WTC11 (cell line): ENCODE results near the gene SULF2. TPM values are rescaled to one million over a fixed set of nuclear protein-coding genes. Genes with fewer than 3 reads are reported as not detected.

Source experiments
- ATAC-seq: fragments of 200-7000 bp; cut with Tn5 transposase; 2 replicates; pipeline ENCODE4 v1.10.0; 2021; ENCODE audit warnings: mild to moderate bottlenecking, moderate library complexity
- CTCF ChIA-PET: fragments of 300-600 bp; sonication (Branson Sonifier 250); formaldehyde crosslinking; loops from one replicate; lab custom pipeline; 2021; ENCODE audit warnings: antibody characterized with exemption; lab: Charles Lee
- POLR2A ChIA-PET: fragments of 350-600 bp; sonication (Branson Sonifier 250); formaldehyde crosslinking; loops from one replicate; lab custom pipeline; 2021; ENCODE audit warnings: antibody characterized with exemption; lab: Charles Lee
- DNase-seq: peaks from one replicate; pipeline ENCODE4 v3.0.0; 2021; ENCODE audit warnings: low spot score
- H3K27ac Mint-ChIP-seq: 2 replicates; pipeline ENCODE4 v1.8.0; 2021; ENCODE audit warnings: mixed read lengths
- H3K27me3 Mint-ChIP-seq: 2 replicates; pipeline ENCODE4 v1.8.0; 2021; ENCODE audit warnings: low read depth, mild to moderate bottlenecking, moderate library complexity, mixed read lengths
- H3K36me3 Mint-ChIP-seq: 2 replicates; pipeline ENCODE4 v1.8.0; 2021; ENCODE audit warnings: mixed read lengths
- H3K4me1 Mint-ChIP-seq: 2 replicates; pipeline ENCODE4 v1.8.0; 2022; ENCODE audit warnings: mixed read lengths
- H3K4me3 Mint-ChIP-seq: 2 replicates; pipeline ENCODE4 v1.8.0; 2021; ENCODE audit warnings: mild to moderate bottlenecking, moderate library complexity, mixed read lengths
- H3K9me3 Mint-ChIP-seq: 2 replicates; pipeline ENCODE4 v1.8.0; 2021; ENCODE audit warnings: mixed read lengths
- ATF6 ChIP-seq: sonication (generic); formaldehyde crosslinking; IDR thresholded peaks from 2 replicates; pipeline ENCODE4 v1.8.1; 2023; ENCODE audit warnings: mild to moderate bottlenecking, missing genetic modification reagents
- CREM ChIP-seq: sonication (generic); formaldehyde crosslinking; IDR thresholded peaks from 2 replicates; pipeline ENCODE4 v1.8.1; 2022; ENCODE audit warnings: mild to moderate bottlenecking, missing genetic modification reagents, moderate library complexity
- FOXP4 ChIP-seq: sonication (generic); formaldehyde crosslinking; IDR thresholded peaks from 2 replicates; pipeline ENCODE4 v1.8.0; 2022; ENCODE audit warnings: mild to moderate bottlenecking, missing genetic modification reagents
- GRHL2 ChIP-seq: fragments of 250-450 bp; sonication (Bioruptor Pico); IDR thresholded peaks from 2 replicates; pipeline ENCODE4 v1.8.0; 2022; ENCODE audit warnings: mild to moderate bottlenecking, moderate library complexity; ENCODE audit not compliant: insufficient replicate concordance, severe bottlenecking
- MYBL2 ChIP-seq: sonication (generic); formaldehyde crosslinking; IDR thresholded peaks from 2 replicates; pipeline ENCODE4 v1.8.1; 2023; ENCODE audit warnings: mild to moderate bottlenecking, moderate library complexity, missing genetic modification reagents
- NFATC4 ChIP-seq: fragments of 250-450 bp; sonication (Bioruptor Pico); IDR thresholded peaks from 2 replicates; pipeline ENCODE4 v1.9.0; 2021; ENCODE audit warnings: mild to moderate bottlenecking
- NR2C2 ChIP-seq: sonication (generic); formaldehyde crosslinking; IDR thresholded peaks from 2 replicates; pipeline ENCODE4 v1.8.0; 2022; ENCODE audit warnings: mild to moderate bottlenecking, missing genetic modification reagents
- PREB ChIP-seq: sonication (generic); formaldehyde crosslinking; IDR thresholded peaks from 2 replicates; pipeline ENCODE4 v1.8.1; 2022; ENCODE audit warnings: mild to moderate bottlenecking, missing genetic modification reagents, moderate library complexity, borderline replicate concordance
- TEAD1 ChIP-seq: sonication (generic); formaldehyde crosslinking; IDR thresholded peaks from 2 replicates; pipeline ENCODE4 v1.8.0; 2022; ENCODE audit warnings: mild to moderate bottlenecking, missing genetic modification reagents
- USF2 ChIP-seq: sonication (generic); formaldehyde crosslinking; IDR thresholded peaks from 2 replicates; pipeline ENCODE4 v1.8.1; 2023; ENCODE audit warnings: mild to moderate bottlenecking, missing genetic modification reagents, moderate library complexity
- ZMAT4 ChIP-seq: fragments of 250-450 bp; sonication (Bioruptor Pico); IDR thresholded peaks from 2 replicates; pipeline ENCODE4 v1.9.0; 2021; ENCODE audit warnings: mild to moderate bottlenecking
- ZNF263 ChIP-seq: sonication (generic); formaldehyde crosslinking; IDR thresholded peaks from 2 replicates; pipeline ENCODE4 v1.8.1; 2022; ENCODE audit warnings: low read depth, mild to moderate bottlenecking, moderate library complexity, missing genetic modification reagents
- ZNF512 ChIP-seq: sonication (generic); formaldehyde crosslinking; IDR thresholded peaks from 2 replicates; pipeline ENCODE4 v1.8.1; 2022; ENCODE audit warnings: missing genetic modification reagents, borderline replicate concordance
- total RNA-seq: library from RNA; stranded (reverse); gene quantifications from 3 replicates; pipeline ENCODE4 v1.2.3, GENCODE V29; 2021
- TF ChIP-seq, protein P1 (sequence below): sonication (generic); formaldehyde crosslinking; IDR thresholded peaks from 2 replicates; pipeline ENCODE4 v1.8.0; 2022; ENCODE audit warnings: missing genetic modification reagents

SULF2 gene
- total RNA-seq, 1 experiment from 2014 or later = 36.0 TPM

DNA sequence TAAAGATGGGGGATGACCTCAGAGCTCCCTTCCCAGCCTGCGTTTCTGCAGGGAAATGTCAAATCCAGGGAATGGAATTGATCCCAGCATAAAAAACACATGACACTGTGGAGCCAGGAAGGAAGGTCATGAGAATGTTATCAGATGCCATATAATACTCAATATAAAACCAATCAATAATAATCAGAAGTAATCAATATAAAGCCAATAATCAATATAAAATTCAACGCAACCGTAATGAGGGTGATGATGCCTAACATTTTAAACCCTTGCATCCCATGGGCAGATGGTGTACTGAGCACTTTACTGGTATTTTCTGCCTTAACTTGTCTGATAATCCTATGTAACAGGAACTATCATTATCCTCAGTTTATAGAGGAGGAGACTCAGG lies 30.1 kb upstream of the SULF2 start (continued):
- TF ChIP-seq FOXP4 (CRISPR knock-in tag) = no peak
- no peak for TF ChIP-seq TEAD1 (CRISPR knock-in tag)
- TF ChIP-seq NR2C2 (CRISPR knock-in tag) = no peak
- no peak for TF ChIP-seq USF2 (CRISPR knock-in tag)
- no peak for TF ChIP-seq NFATC4 (CRISPR knock-in tag)
- no peak for TF ChIP-seq ZNF263 (CRISPR knock-in tag)
- no peak for TF ChIP-seq ZMAT4 (CRISPR knock-in tag)
- no peak for TF ChIP-seq GRHL2 (CRISPR knock-in tag)
- no peak for TF ChIP-seq MYBL2
- no peak for TF ChIP-seq ATF6 (CRISPR knock-in tag)
- no peak for TF ChIP-seq ZNF512 (CRISPR knock-in tag)

- POLR2A ChIA-PET = interaction anchor here (0.6 kb wide), 1 partner anchor 1371 kb away, joined by 3 read pairs; no protein-coding TSS in a partner anchor
- H3K27me3 Mint-ChIP-seq = peaks cover 6% of the 10 kb centered on the region; the same call in 1 of the 2 replicates
- ATAC-seq (no peak), DNase-seq (no peak)
- CTCF ChIA-PET = no interaction called here
- H3K27ac Mint-ChIP-seq = no peak overlapping the region
- no peaks in the 10 kb centered on the region for H3K36me3 Mint-ChIP-seq
- peaks cover 10% of the 10 kb centered on the region for H3K4me1 Mint-ChIP-seq
- H3K4me3 Mint-ChIP-seq = no peak overlapping the region
- TF ChIP-seq PREB (CRISPR knock-in tag) (no peak), CREM (no peak)
- TF ChIP-seq, protein P1, sequence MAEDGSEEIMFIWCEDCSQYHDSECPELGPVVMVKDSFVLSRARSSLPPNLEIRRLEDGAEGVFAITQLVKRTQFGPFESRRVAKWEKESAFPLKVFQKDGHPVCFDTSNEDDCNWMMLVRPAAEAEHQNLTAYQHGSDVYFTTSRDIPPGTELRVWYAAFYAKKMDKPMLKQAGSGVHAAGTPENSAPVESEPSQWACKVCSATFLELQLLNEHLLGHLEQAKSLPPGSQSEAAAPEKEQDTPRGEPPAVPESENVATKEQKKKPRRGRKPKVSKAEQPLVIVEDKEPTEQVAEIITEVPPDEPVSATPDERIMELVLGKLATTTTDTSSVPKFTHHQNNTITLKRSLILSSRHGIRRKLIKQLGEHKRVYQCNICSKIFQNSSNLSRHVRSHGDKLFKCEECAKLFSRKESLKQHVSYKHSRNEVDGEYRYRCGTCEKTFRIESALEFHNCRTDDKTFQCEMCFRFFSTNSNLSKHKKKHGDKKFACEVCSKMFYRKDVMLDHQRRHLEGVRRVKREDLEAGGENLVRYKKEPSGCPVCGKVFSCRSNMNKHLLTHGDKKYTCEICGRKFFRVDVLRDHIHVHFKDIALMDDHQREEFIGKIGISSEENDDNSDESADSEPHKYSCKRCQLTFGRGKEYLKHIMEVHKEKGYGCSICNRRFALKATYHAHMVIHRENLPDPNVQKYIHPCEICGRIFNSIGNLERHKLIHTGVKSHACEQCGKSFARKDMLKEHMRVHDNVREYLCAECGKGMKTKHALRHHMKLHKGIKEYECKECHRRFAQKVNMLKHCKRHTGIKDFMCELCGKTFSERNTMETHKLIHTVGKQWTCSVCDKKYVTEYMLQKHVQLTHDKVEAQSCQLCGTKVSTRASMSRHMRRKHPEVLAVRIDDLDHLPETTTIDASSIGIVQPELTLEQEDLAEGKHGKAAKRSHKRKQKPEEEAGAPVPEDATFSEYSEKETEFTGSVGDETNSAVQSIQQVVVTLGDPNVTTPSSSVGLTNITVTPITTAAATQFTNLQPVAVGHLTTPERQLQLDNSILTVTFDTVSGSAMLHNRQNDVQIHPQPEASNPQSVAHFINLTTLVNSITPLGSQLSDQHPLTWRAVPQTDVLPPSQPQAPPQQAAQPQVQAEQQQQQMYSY (CRISPR knock-in tag) = no peak
- peaks cover 13% of the 10 kb centered on the region for H3K9me3 Mint-ChIP-seq
These were observed 29.5 kb upstream of the SULF2 start for GRCh38 chr20:47814632-47815415.
